Measurements from ENCODE around the gene RAB8A.

RAB8A gene

DNA sequence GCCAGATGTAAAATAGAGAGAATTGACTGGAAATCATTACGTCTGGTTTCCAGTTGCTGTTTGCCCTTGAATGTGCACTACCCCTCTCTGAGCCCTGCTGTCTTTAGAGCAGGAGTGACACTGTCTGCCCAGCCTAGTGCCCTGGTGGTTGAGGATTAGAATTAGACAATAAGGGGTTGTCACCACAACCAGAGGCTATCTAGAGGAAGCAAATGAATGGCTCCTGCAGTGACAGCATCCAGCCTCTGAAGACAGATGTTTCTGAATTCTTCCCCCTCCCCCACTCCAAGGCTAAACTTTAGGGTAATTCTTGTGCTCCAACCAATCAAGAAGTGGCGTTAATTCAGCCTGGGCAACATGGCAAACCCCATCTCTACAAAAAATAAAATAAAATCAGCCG lies 2.0 kb downstream of the RAB8A start:
- Histone ChIP-seq H4K20me1 (ENCODE audit: insufficient read depth) (no peaks in the 10 kb centered on the region), H3K4me2 (peak overlapping the region; percentile 34; the same call in 1 of the 2 replicates), H3K27me3 (ENCODE audit: insufficient read depth, low read depth) (no peaks in the 10 kb centered on the region), H3K79me2 (ENCODE audit: insufficient read depth, low read depth) (peaks cover 59% of the 10 kb centered on the region), H3K27ac (no peak overlapping the region; the same call in 1 of the 2 replicates), H3K4me3 (IDR thresholded peaks at IDR 0.05; ENCODE audit: insufficient read depth, low read depth, low read length) (no peak overlapping the region), H3K36me3 (ENCODE audit: insufficient read depth) (no peaks in the 10 kb centered on the region), H3K4me1 (ENCODE audit: low read depth, poor library complexity, severe bottlenecking) (peaks cover 63% of the 10 kb centered on the region), H3K9ac (no peak overlapping the region; the same call in 1 of the 2 replicates), H2AFZ (ENCODE audit: low read depth) (no peak overlapping the region)
- TF ChIP-seq, protein P1, sequence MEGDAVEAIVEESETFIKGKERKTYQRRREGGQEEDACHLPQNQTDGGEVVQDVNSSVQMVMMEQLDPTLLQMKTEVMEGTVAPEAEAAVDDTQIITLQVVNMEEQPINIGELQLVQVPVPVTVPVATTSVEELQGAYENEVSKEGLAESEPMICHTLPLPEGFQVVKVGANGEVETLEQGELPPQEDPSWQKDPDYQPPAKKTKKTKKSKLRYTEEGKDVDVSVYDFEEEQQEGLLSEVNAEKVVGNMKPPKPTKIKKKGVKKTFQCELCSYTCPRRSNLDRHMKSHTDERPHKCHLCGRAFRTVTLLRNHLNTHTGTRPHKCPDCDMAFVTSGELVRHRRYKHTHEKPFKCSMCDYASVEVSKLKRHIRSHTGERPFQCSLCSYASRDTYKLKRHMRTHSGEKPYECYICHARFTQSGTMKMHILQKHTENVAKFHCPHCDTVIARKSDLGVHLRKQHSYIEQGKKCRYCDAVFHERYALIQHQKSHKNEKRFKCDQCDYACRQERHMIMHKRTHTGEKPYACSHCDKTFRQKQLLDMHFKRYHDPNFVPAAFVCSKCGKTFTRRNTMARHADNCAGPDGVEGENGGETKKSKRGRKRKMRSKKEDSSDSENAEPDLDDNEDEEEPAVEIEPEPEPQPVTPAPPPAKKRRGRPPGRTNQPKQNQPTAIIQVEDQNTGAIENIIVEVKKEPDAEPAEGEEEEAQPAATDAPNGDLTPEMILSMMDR (conservative IDR thresholded peaks at IDR 0.05; ENCODE audit: low read depth, low read length), result no peak

DNA sequence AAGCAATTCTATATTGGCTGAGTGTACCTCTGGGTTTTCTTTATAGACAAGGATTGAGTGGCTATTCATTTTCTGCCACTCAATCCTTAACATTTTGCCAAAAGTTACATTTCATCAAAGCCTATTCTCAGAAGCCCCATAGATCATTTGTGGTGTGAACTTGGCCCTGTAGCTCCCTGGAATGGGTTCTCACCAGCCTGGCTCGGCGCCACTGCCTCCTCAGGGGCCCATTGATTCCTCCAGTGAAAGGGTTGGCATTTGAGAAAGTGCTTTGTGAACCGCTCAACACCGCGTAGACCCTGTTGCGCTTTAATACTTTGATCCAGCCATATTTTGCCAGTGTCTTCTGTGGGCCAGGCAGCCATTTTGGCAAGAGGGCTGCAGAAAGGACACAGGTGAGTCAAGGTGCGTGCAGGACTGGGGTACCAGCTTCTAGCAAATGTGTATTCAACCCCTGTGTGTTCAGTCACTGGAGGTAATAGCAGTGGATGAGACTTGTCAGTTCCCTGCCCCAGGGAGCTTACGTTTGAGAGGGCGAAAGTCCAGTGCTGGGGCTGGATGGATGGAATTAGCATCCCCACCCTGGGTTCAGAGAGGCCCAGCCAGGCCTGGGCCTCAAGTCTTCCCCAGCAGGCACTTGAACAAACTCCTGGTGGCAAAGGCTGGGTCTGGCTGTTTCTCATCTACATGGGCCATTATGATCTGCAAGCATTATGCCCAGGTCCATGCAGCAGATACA lies 3.8 kb downstream of the RAB8A start:
- Histone ChIP-seq H3K4me3 (IDR thresholded peaks at IDR 0.05; ENCODE audit: insufficient read depth, low read depth, low read length) (no peak overlapping the region), H3K79me2 (ENCODE audit: insufficient read depth, low read depth) (peaks cover 66% of the 10 kb centered on the region), H3K27ac (no peak overlapping the region), H3K9ac (no peak overlapping the region), H3K4me1 (ENCODE audit: low read depth, poor library complexity, severe bottlenecking) (peaks cover 80% of the 10 kb centered on the region), H3K27me3 (ENCODE audit: insufficient read depth, low read depth) (no peaks in the 10 kb centered on the region), H4K20me1 (ENCODE audit: insufficient read depth) (no peaks in the 10 kb centered on the region), H3K4me2 (no peak overlapping the region), H2AFZ (ENCODE audit: low read depth) (no peak overlapping the region), H3K36me3 (ENCODE audit: insufficient read depth) (no peaks in the 10 kb centered on the region; the same call in 1 of the 2 replicates)
- TF ChIP-seq, protein P1 (conservative IDR thresholded peaks at IDR 0.05; ENCODE audit: low read depth, low read length), result no peak

DNA sequence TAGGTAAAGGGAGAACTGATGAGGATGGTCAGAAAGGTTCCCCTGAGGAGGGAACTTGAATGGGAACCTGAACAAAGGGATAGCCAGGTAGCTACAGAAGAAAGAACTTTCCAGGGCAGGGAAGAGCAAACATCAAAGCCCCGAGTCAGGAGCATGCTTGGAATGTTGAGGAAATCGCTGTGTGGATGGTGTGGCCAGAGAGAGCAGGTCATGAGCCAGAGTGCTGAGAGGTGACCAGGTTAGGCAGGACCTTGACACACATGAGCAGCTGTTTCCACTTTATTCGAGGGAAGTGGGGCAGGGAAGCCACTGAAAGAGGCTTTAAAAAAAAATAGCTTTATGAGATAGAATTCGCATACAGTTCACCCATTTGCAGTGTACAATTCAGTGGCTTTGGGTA lies 4.4 kb downstream of the RAB8A start:
- Histone ChIP-seq H3K36me3 (ENCODE audit: insufficient read depth) (peaks cover 4% of the 10 kb centered on the region; the same call in 1 of the 2 replicates), H4K20me1 (ENCODE audit: insufficient read depth) (no peaks in the 10 kb centered on the region), H3K4me3 (IDR thresholded peaks at IDR 0.05; ENCODE audit: insufficient read depth, low read depth, low read length) (no peak overlapping the region), H2AFZ (ENCODE audit: low read depth) (no peak overlapping the region), H3K79me2 (ENCODE audit: insufficient read depth, low read depth) (peaks cover 67% of the 10 kb centered on the region), H3K4me1 (ENCODE audit: low read depth, poor library complexity, severe bottlenecking) (peaks cover 82% of the 10 kb centered on the region), H3K9ac (no peak overlapping the region), H3K27ac (no peak overlapping the region; the same call in 1 of the 2 replicates), H3K27me3 (ENCODE audit: insufficient read depth, low read depth) (no peaks in the 10 kb centered on the region), H3K4me2 (no peak overlapping the region)
- TF ChIP-seq, protein P1 (conservative IDR thresholded peaks at IDR 0.05; ENCODE audit: low read depth, low read length), result no peak

DNA sequence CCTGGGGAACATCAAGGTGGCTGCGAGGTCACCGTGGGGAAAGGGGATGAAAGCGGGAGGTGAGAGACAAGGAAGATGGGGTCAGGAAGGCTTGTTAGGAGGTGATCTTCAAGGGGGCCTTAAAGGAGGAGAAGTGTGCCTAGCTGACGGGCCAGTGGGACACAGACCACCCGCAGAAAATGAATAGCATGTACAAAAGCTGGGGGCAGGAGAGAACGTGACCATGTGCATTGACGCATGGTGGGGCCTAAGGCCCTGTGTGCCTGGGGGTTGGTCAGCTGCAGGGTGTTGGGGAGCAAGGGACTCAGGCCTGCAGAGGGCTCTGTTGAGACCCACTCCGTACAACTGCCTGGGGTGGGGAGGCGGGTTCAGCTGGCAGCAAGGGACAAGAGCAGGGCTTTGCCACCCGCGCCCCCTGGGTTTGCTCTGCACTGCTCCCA lies 5.9 kb downstream of the RAB8A start:
- Histone ChIP-seq H3K4me3 (IDR thresholded peaks at IDR 0.05; ENCODE audit: insufficient read depth, low read depth, low read length) (no peak overlapping the region), H3K4me1 (ENCODE audit: low read depth, poor library complexity, severe bottlenecking) (peaks cover 78% of the 10 kb centered on the region), H2AFZ (ENCODE audit: low read depth) (no peak overlapping the region), H3K27ac (peak overlapping the region; percentile 78), H3K36me3 (ENCODE audit: insufficient read depth) (peaks cover 4% of the 10 kb centered on the region; the same call in 1 of the 2 replicates), H3K9ac (no peak overlapping the region; the same call in 1 of the 2 replicates), H3K27me3 (ENCODE audit: insufficient read depth, low read depth) (no peaks in the 10 kb centered on the region), H4K20me1 (ENCODE audit: insufficient read depth) (no peaks in the 10 kb centered on the region), H3K79me2 (ENCODE audit: insufficient read depth, low read depth) (peaks cover 59% of the 10 kb centered on the region), H3K4me2 (peak overlapping the region; percentile 40; the same call in 1 of the 2 replicates)
- TF ChIP-seq, protein P1 (conservative IDR thresholded peaks at IDR 0.05; ENCODE audit: low read depth, low read length), result no peak

All from KMS-11 (cell line).